CD1c-positive myeloid dendritic cell (primary cell): Measurements from ENCODE around the gene TMEM271.
"Not testable (repeated sequence)": the region's sequence is repeated elsewhere in the genome, so short reads cannot be mapped to it uniquely, and the experiment has no call there.

Experiments
- DNase-seq: peaks from one replicate; pipeline ENCODE4 v3.0.0-alpha.2; 2016; ENCODE audit errors: extremely low spot score

Gene TMEM271

DNA sequence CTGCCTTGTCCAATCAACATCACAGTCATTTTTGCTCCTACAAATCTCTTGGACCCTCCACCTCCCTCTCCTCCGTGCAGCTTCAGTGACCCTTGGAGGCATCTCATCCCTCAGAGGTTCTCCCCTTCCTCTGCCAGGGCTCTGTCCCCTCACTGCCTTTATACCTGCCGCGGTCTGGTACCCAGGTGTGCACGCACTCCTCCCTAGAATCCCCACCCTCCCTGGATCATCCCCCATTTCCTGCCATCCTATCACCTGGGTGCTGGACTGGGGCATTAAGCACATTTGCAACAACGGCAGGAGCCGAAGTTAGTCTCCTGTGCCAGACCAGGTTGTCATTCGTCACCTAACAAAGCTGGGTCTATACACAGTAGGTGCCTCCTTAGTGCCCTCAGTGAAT is 10.1 kb downstream of the TMEM271 start:
- DNase-seq, result no peak

DNA sequence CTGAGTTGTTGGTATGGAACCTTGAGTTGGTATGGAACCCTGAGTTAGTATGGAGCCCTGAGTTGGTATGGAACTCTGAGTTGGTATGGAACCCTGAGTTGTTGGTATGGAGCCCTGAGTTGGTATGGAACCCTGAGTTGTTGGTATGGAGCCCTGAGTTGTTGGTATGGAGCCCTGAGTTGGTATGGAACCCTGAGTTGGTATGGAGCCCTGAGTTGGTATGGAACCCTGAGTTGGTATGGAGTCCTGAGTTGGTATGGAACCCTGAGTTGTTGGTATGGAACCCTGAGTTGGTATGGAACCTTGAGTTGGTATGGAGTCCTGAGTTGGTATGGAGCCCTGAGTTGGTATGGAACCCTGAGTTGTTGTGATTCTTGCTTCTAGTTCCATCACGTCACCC is 10.5 kb downstream of the TMEM271 start:
- DNase-seq, result not testable (repeated sequence)

- DNase-seq, result not testable (repeated sequence)
Observed at GRCh38 chr4:562458-562857, 13.6 kb downstream of the TMEM271 start.

DNA sequence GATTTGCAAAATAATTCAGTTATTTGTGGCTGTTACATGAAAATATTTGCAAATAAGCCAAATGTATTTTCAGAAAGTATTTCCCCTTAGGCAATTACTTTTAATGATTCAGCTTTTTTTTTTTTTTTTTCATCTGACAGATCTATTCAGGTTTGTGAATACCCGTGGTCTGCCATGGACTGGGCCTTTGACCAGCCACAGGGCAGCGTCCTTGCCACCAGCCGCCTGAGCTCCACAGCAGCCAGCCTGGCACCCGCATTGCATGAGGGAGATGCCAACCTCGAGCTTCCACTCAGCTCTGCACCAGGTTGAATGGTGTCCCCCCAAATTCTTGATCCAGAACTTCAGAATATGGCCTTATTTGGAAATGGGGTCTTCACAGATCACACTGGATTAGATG is 14.7 kb downstream of the TMEM271 start:
- DNase-seq, result no peak

DNA sequence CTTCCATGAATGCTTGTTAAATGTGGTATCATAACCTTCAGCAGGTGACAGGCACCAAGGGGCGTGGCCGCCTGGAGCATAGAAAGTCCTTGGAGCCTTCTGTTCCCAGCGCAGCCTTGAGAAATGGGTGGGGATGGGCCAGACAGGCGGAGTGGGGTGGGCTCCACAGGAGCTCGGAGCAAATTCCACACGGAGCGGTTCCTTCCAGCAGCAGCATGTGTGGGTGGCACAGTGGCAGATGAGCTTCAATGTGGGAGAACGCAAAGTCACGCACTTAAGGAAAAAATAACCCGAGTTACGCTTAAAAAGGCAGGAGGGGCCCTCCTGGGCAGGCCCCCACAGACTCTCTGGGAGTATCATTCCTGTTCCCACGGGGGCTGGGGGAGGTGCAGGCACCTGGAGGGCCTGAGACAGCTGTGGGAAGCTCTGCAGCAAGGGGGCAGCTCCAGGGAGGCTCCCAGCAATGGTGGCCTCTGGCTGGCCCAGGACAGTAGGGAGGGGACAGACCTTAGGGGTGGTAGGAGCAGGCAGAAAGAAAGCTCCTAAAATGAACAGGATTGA is 15.3 kb downstream of the TMEM271 start:
- DNase-seq, result no peak

- DNase-seq, result no peak
Observed at GRCh38 chr4:560061-560460, 16.0 kb downstream of the TMEM271 start.

- no peak for DNase-seq
Observed at GRCh38 chr4:555566-556275, 20.4 kb downstream of the TMEM271 start.

- DNase-seq, result not testable (repeated sequence)
Observed at GRCh38 chr4:554793-555320, 21.2 kb downstream of the TMEM271 start.

DNA sequence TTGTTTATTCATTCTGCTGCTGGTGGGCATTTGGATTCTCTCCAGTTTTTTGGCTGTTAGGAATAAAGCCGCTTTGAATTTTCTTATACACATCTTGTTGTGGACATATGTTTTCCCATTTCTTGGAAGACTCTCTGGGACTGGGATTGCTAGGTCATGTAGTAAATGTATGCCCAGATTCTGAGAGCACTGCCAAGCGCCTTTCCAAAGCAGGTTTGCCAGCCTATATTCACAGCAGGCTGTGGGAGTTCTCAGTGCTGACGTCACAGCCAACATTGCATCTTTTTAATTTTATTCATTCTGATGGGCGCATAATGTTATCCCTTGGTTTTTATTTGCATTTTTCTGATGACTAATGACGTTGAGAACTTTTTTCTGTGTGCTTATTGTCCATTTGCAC is 24.1 kb downstream of the TMEM271 start:
- DNase-seq, result no peak

DNA sequence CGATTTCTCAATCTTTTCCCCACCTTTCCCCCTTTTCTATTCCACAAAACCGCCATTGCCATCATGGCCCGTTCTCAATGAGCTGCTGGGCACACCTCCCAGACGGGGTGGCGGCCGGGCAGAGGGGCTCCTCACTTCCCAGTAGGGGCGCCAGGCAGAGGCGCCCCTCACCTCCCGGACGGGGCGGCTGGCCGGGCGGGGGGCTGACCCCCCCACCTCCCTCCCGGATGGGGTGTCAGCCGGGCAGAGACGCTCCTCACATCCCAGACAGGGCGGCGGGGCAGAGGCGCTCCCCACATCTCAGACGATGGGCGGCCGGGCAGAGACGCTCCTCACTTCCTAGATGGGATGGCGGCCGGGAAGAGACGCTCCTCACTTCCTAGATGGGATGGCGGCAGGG is 25.8 kb downstream of the TMEM271 start:
- not testable (repeated sequence) for DNase-seq

GRCh38 chr4:548976-549375 is 27.1 kb downstream of the TMEM271 start:
- DNase-seq, result no peak

DNA sequence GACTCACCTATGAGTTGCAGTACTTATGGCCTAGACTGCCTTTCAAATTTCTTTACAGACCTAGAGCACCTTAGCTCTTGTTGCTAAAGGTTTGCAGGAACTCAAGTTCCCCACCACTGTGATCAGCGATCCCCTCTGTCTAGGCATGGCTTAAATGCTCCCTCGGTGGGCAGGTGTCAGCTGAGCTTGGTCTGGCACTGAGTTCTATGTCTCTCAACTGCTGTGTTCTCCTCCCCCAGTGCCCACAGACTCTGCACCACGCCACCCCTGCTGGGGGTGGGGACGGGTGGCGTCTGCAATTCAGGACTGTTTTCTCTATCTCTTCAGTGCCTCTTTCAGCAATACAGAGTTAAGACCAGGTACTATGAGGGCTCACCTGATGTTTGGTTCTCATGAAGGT is 30.5 kb downstream of the TMEM271 start:
- no peak for DNase-seq

DNA sequence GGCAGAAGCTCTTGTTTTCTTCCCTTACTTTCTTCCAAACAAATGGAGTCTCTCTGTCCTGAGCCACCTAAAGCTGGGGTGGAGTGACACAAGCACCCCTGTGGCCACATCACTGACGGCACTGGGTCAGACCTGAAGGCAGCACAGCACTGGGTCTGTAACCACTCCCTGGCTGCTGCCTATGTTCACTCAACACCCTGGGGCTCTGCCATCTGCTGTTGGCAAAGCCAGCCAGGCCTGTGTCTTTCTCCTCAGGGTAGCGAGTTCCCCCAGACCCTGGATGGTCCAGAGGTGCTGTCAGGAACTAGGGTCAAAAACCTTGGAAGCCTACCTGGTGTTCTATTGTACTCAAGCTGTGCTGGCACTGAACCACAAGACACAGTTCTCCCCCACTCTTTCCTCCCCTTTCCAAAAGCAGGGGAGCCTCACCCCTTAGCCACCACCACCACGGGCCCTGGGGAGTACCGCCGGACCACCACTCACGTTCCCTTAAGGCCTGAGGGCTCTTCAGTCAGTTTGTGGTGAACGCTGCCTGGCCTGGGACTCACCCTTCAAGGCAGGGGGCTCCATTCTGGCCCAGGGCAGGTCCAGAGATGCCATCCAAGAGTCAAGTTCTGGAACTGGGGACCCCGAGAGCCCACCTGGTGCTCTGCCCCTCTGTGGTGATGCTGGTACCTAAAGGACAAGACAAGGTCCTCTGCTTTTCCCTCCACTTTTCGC is 31.5 kb downstream of the TMEM271 start:
- no peak for DNase-seq

DNA sequence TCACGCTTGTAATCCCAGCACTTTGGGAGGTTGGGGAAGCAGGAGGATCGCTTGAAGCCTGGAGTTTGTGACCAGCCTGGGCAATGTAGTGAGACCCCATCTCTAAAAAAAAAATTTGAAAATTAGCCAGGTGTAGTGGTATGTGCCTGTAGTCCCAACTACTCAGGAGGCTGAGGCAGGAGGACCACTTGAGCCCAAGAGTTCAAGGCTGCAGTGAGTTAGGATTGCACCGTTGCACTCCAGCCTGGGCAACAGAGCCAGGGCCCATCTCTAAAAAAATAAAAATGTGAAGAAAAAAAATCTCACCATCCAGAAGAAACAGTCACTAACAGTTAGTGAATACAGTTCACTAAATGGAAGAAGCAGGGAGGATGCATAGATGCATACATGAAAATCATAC is 34.8 kb downstream of the TMEM271 start:
- DNase-seq, result no peak

GRCh38 chr4:538542-539142 is 37.5 kb downstream of the TMEM271 start:
- DNase-seq, result no peak

DNA sequence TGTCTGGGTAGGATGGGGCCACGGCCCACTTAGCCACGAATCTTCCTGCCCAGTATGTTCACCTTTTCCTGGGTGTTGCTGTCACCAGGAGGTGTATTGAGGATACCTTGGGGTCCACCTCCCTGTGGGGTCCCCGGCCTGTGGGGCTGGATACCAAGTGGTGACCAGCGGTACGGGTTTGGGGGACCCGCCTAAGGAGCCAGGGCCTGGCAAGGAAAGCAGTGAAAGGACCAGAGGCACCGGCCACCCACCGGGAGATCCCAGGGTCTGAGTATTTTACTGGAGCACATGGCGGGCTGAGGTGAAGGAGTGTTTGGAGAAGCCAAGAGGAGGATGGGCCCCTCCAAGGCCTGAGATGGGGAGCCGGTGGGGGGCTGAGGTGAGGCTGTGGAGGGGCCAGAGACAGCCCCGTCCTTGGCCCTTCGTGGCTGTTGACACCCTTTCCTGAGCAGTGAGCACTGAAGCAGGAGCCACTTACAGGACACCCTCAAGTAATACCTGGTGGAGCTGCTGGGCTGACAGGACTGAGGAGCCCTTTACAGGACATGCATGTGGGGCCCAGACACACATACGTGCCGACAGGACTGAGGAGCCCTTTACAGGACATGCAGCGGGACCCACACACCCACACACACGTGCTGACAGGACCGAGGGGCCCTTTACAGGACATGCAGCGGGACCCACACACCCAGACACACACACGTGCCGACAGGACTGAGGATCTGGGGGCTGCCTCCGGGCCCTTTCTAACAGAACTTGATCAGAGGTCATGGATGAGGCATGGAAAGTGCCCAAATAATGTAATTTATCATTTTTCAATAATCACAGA is 38.4 kb downstream of the TMEM271 start:
- no peak for DNase-seq

DNA sequence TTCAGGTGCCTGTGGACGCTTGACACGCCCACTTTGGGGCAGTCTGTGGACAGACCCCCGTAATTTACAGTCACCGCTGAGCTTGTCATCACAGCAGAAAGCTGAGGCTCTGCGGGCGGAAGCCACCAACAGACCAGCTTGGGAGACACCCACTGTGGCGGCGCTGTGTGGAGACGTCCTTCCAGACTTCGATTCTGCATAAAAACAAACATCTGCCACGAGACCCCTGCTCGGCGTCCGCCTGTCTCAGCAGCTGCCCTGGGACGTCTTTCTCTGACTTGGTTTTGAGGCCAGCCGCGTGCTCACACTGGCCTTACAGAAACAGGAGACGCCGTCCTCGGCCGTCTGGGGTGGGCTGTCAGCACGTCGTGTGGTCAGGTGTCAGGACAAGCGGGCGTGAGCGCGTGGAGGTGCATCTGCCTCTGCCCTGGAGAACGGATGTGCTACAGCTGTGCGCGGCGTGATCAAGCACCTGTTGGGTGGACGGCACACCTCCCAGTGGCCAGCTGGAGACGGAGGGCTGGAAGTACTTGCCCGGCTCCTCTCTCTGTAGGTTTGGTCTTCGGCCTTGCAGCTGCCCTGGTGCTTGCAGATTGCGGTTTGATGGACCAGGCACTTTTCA is 39.6 kb downstream of the TMEM271 start:
- DNase-seq, result no peak

GRCh38 chr4:535924-536281 is 40.2 kb downstream of the TMEM271 start:
- DNase-seq, result no peak

GRCh38 chr4:535181-535923 is 40.7 kb downstream of the TMEM271 start:
- DNase-seq, result no peak

DNA sequence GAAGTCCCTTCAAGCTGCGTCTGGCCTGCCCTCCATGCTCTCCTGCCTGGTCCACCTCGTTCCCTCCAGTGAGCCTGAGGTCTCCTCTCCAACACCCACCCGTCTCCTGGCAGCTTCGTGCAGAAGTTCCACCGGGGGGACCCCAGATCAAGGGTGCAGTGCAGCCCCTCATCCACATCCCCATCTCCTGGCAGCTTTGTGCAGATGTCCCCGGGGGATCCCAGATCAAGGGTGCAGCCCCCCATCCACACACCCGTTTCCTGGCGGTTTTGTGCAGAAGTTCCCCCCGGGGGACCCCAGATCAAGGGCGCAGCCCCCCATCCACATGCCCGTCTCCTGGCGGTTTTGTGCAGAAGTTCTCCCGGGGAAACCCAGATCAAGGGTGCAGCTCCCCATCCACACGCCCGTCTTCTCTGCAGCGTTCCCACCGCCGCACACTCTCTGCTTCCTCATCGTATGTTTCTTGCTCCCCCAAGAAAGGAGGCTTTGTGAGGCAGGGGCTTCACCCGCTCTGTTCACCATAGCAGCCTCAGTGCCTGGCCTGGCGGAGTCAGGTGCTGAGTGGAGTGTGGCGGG is 41.4 kb downstream of the TMEM271 start:
- no peak for DNase-seq
